Measurements from ENCODE around the gene LARP4B.

- TF ChIP-seq CTCF (IDR thresholded peaks at IDR 0.05) (no peak), EZH2phosphoT487 (IDR thresholded peaks at IDR 0.05) (no peak), EZH2 (IDR thresholded peaks at IDR 0.05) (no peak)
Measured at GRCh38 chr10:964988-965417, 33.5 kb upstream of the LARP4B start.

Measured in neural progenitor cell (in vitro differentiated cells).